Ureter (tissue), 1 donor: Measurements from ENCODE around the gene DQX1. TPM values are rescaled to one million over a fixed set of nuclear protein-coding genes. Genes with fewer than 3 reads are reported as not detected.

ENCODE experiments used
- total RNA-seq: library from RNA; stranded (reverse); gene quantifications from one replicate; pipeline ENCODE4 v1.2.4, GENCODE V29; 2023
- donor health status: DM: yes; HTN: yes; CAD: no.

DQX1 gene
- total RNA-seq, 1 donor from 2014 or later: 1.4 TPM

Other genes starting within 250 kb of the DQX1 start
- gene SLC4A5, start 182.8 kb downstream of the DQX1 start, total RNA-seq: 7.2 TPM
- gene DCTN1, start 145.9 kb downstream of the DQX1 start, total RNA-seq: 143 TPM
- 5.5 TPM for gene C2orf81, start 104.6 kb downstream of the DQX1 start, total RNA-seq
- 11.3 TPM for gene WDR54, start 104.5 kb downstream of the DQX1 start, total RNA-seq
- 36.4 TPM for gene RTKN, start 84.3 kb downstream of the DQX1 start, total RNA-seq
- gene INO80B, start 71.1 kb downstream of the DQX1 start, total RNA-seq: 55.9 TPM
- 100 TPM for gene WBP1, start 67.8 kb downstream of the DQX1 start, total RNA-seq
- 51.6 TPM for gene MOGS, start 60.8 kb downstream of the DQX1 start, total RNA-seq
- gene MRPL53, start 53.6 kb downstream of the DQX1 start, total RNA-seq: 71.8 TPM
- 28.6 TPM for gene CCDC142, start 43.2 kb downstream of the DQX1 start, total RNA-seq
- gene TTC31, start 43.1 kb downstream of the DQX1 start, total RNA-seq: 22.5 TPM
- gene LBX2, start 26.6 kb downstream of the DQX1 start, total RNA-seq: 0.36 TPM
- 46.6 TPM for gene PCGF1, start 18.5 kb downstream of the DQX1 start, total RNA-seq
- gene TLX2, start 11.8 kb downstream of the DQX1 start, total RNA-seq: not detected
- gene AUP1, start 3.5 kb upstream of the DQX1 start, total RNA-seq: 98.5 TPM
- gene HTRA2, start 3.7 kb upstream of the DQX1 start, total RNA-seq: 22.4 TPM
- 6.4 TPM for gene LOXL3, start 27.7 kb upstream of the DQX1 start, total RNA-seq
- gene DOK1, start 28.5 kb upstream of the DQX1 start, total RNA-seq: 11.8 TPM
- 1.4 TPM for gene M1AP, start 122.1 kb upstream of the DQX1 start, total RNA-seq
- 9.1 TPM for gene SEMA4F, start 128.0 kb upstream of the DQX1 start, total RNA-seq